K562 (cell line): Measurements from ENCODE around the gene ARL10. TPM values are rescaled to one million over a fixed set of nuclear protein-coding genes. Genes with fewer than 3 reads are reported as not detected.

Experiments
- ATAC-seq: fragments of 200-7000 bp; cut with Tn5 transposase; 3 replicates; pipeline ENCODE4 v1.9.1; 2020; ENCODE audit warnings: moderate library complexity
- BruUV-seq: library from RNA; stranded (reverse); fragments of 400-500 nt; replicated peaks from 2 replicates; lab custom pipeline; 2021; lab: Mats Ljungman, UMichigan
- CTCF ChIA-PET: fragments of 300-600 bp; formaldehyde crosslinking; extraction: SDS; loops from one replicate; lab custom pipeline; 2021; ENCODE audit warnings: low intra/inter-chr PET ratio; lab: Yijun Ruan, JAX
- POLR2A ChIA-PET: fragments of 300-600, 350-650 bp; sonication (Branson Sonifier 250); formaldehyde crosslinking; extraction: SDS; loops from one replicate; lab custom pipeline; 2021; ENCODE audit warnings: antibody characterized with exemption, inconsistent platforms; lab: Yijun Ruan, JAX
- DNase-seq, 4 experiments: peaks; one replicate each; pipeline versions ENCODE4 v3.0.0 to v3.0.0-alpha.2; 2011 to 2018; ENCODE audit warnings: low spot score in 3 of 4, mixed read lengths in 3 of 4; ENCODE audit errors: extremely low read depth in 1 of 4
- FAIRE-seq: peaks from 2 replicates; lab custom pipeline; 2011; peaks lifted over from hg19 to GRCh38; lab: Jason Lieb, UNC
- H2AFZ ChIP-seq: 2 replicates; pipeline ENCODE4 v1.6.0; 2011; ENCODE audit warnings: low read depth, low read length, control low read depth, inconsistent platforms
- H3K27ac ChIP-seq: fragments of 200-600 bp; 3 replicates; pipeline ENCODE4 v1.8.0; 2011; ENCODE audit warnings: low read depth, mild to moderate bottlenecking, control low read depth, inconsistent platforms, low read length, moderate library complexity, mixed read lengths; ENCODE audit errors: extremely low read depth
- H3K27me3 ChIP-seq, 2 experiments: fragments of 300-600 bp in 1 of 2; 2 replicates in 1 of 2; 3 replicates in 1 of 2; pipeline versions ENCODE4 v1.6.0 to v1.8.0; 2011; ENCODE audit warnings: inconsistent platforms in 2 of 2, low read length in 2 of 2, mild to moderate bottlenecking in 1 of 2, mixed read lengths in 1 of 2, moderate library complexity in 1 of 2; ENCODE audit not compliant: control insufficient read depth in 2 of 2, insufficient read depth in 2 of 2
- H3K36me3 ChIP-seq: fragments of 300-600 bp; 3 replicates; pipeline ENCODE4 v1.8.0; 2011; ENCODE audit warnings: mild to moderate bottlenecking, low read length, inconsistent platforms; ENCODE audit not compliant: control insufficient read depth, insufficient read depth
- H3K4me1 ChIP-seq, 2 experiments: fragments of 200-600 bp in 1 of 2; replicated peaks in 1 of 2; 2 replicates in 1 of 2; 3 replicates in 1 of 2; pipeline versions ENCODE4 v1.5.1 to v1.8.0; 2011; ENCODE audit warnings: inconsistent platforms in 2 of 2, low read length in 2 of 2, mild to moderate bottlenecking in 1 of 2, mixed read lengths in 1 of 2, moderate library complexity in 1 of 2; ENCODE audit not compliant: control insufficient read depth in 2 of 2, insufficient read depth in 2 of 2
- H3K4me2 ChIP-seq: 2 replicates; pipeline ENCODE4 v1.6.1; 2011; ENCODE audit warnings: low read length, control low read depth, inconsistent platforms, mixed read lengths; ENCODE audit not compliant: insufficient read depth
- H3K4me3 ChIP-seq: fragments of 200-600 bp; sonication (generic), shearing (Covaris generic); 2 replicates; pipeline ENCODE4 v1.5.1; 2016; ENCODE audit warnings: control low read depth, inconsistent platforms
- H3K79me2 ChIP-seq: fragments of 200-600 bp; 3 replicates; pipeline ENCODE4 v1.8.0; 2011; ENCODE audit warnings: low read length, inconsistent platforms; ENCODE audit not compliant: control insufficient read depth, insufficient read depth
- H3K9ac ChIP-seq, 2 experiments: 2 replicates each; pipeline versions ENCODE4 v1.6.0 to v1.6.1; 2011; ENCODE audit warnings: low read depth in 2 of 2, low read length in 2 of 2, control low read depth in 1 of 2, inconsistent platforms in 1 of 2, mild to moderate bottlenecking in 1 of 2, mixed read lengths in 1 of 2; ENCODE audit not compliant: insufficient read depth in 1 of 2
- H3K9me1 ChIP-seq: one replicate; pipeline ENCODE4 v1.6.0; 2011; ENCODE audit warnings: inconsistent platforms, mild to moderate bottlenecking, low read length, moderate library complexity; ENCODE audit not compliant: control insufficient read depth, insufficient read depth
- H3K9me3 ChIP-seq: replicated peaks from 2 replicates; pipeline ENCODE4 v1.5.1; 2011; ENCODE audit warnings: low read depth, low read length, inconsistent platforms; ENCODE audit not compliant: control insufficient read depth, insufficient read depth
- H4K20me1 ChIP-seq: replicated peaks from 2 replicates; pipeline ENCODE4 v1.6.1; 2011; ENCODE audit warnings: low read length, inconsistent platforms, mixed read lengths; ENCODE audit not compliant: control insufficient read depth, insufficient read depth
- KDM1A ChIP-seq, 2 experiments: fragments of 450-650 bp; IDR thresholded peaks; 2 replicates each; pipeline ENCODE4 v1.6.1; 2016; ENCODE audit warnings: mild to moderate bottlenecking in 2 of 2
- KDM4B ChIP-seq, 2 experiments: fragments of 450-650 bp in 1 of 2; sonication (generic) in 1 of 2; IDR thresholded peaks; 2 replicates each; pipeline ENCODE4 v1.6.1; 2016 to 2017; ENCODE audit warnings: borderline replicate concordance in 2 of 2, antibody characterized with exemption in 1 of 2, low read depth in 1 of 2, mild to moderate bottlenecking in 1 of 2
- REST ChIP-seq, 2 experiments: fragments of 450-650 bp; formaldehyde crosslinking in 1 of 2; IDR thresholded peaks; 2 replicates each; pipeline versions ENCODE4 v1.4.0 to v1.6.1; 2014 to 2020; ENCODE audit warnings: mild to moderate bottlenecking in 2 of 2, borderline replicate concordance in 1 of 2, low read depth in 1 of 2
- USF1 ChIP-seq: sonication (generic); formaldehyde crosslinking; IDR thresholded peaks from 2 replicates; pipeline ENCODE4 v1.9.0; 2022; ENCODE audit warnings: mild to moderate bottlenecking, missing genetic modification reagents
- WGBS: fragments of 100-300 bp; shearing (Covaris generic); methylation state at CpG from one replicate; pipeline ENCODE4 v1.1.6; 2016; ENCODE audit warnings: low coverage, mixed read lengths; ENCODE audit not compliant: insufficient coverage; ENCODE audit errors: missing lambda C conversion rate; 5-methylcytosine and 5-hydroxymethylcytosine counted together
- in situ Hi-C: fragments of 300-500 bp; cut with MboI; formaldehyde crosslinking; loops from 4 replicates; pipeline ENCODE4 v1.15.0; 2018; ENCODE audit warnings: inconsistent platforms, mixed read lengths
- intact Hi-C: fragments of 100-400 bp; cut with micrococcal nuclease; formaldehyde crosslinking; loops from 2 replicates; pipeline ENCODE4 v1.14.2; 2022
- polyA plus RNA-seq, 8 experiments: library from polyadenylated mRNA; depleted of rRNA in 4 of 8; stranded (reverse) in 5 of 8; unstranded in 3 of 8; fragments of >200 nt; fragmentation: Nextera tagmentation in 2 of 8; fragmentation: Illumina TruSeq in 1 of 8; extraction: Ambion mirVana in 2 of 8; extraction: Trizol in 1 of 8; gene quantifications; 2 replicates each; pipeline versions ENCODE4 v1.2.1 to v1.2.3, GENCODE V29; 2011 to 2014; ENCODE audit warnings: inconsistent platforms in 1 of 8, missing spikeins in 1 of 8
- total RNA-seq, 7 experiments: library from RNA; depleted of rRNA in 6 of 7; stranded (reverse); fragments of >200 nt in 6 of 7; fragmentation: Illumina TruSeq in 2 of 7; extraction: Trizol in 2 of 7; gene quantifications; 2 replicates each; pipeline versions ENCODE4 v1.2.1 to v1.2.3, GENCODE V29; 2011 to 2021; ENCODE audit warnings: low replicate concordance in 1 of 7

The ARL10 gene
- total and polyA plus RNA-seq, 9 of the 15 experiments (the other 6 are each of a cell fraction or from before 2014, with no cell fraction given): under 0.01 to 0.40 (median 0.34) TPM; not detected in 3

- peak overlapping the region; percentile 66 for H3K4me2 ChIP-seq
- 46% methylated on average over 10 of the region's 11 CpGs for WGBS
- BruUV-seq: no TSS peak
- 0 out of 3 replicates have a peak, but pooled peaks cover 4% of the 10 kb centered on the region for H3K36me3 ChIP-seq
- H3K9ac ChIP-seq: peak overlapping the region; percentile 15 to 49; a peak in 2 of 4 replicates
- H3K9me1 ChIP-seq: peaks cover 4% of the 10 kb centered on the region
- TF ChIP-seq KDM4B (IDR thresholded peaks at IDR 0.05; ENCODE audit: borderline replicate concordance in 2 of 2, low read depth in 1 of 2) (no peak), USF1 (CRISPR knock-in tag) (peak; percentile 41; the same call in 1 of the 2 replicates)
- DNase-seq: no peak
- ChIA-PET CTCF (interaction anchor here (0.6 to 1.7 kb wide), 7 partner anchors 126 to 194 kb away, joined by 3 to 11 read pairs (median 4); partner anchors contain the start of gene GPRIN1), POLR2A (interaction anchor here (0.6 to 1.7 kb wide), 3 partner anchors 10 to 364 kb away, joined by 3 to 6 read pairs (median 3); no protein-coding TSS in a partner anchor)
- H3K79me2 ChIP-seq: peaks cover 21% of the 10 kb centered on the region
- H3K9me3 ChIP-seq: peaks cover 4% of the 10 kb centered on the region
- peaks cover 3% of the 10 kb centered on the region; the same call in 1 of the 2 replicates for H4K20me1 ChIP-seq
- no peak overlapping the region for H3K4me3 ChIP-seq
- in situ Hi-C loops: no loop called here
- H3K27me3 ChIP-seq: no peaks in the 10 kb centered on the region
- peaks cover 12 to 17% of the 10 kb centered on the region in 2 experiments; a peak in 4 of 5 replicates for H3K4me1 ChIP-seq
- peak overlapping the region; percentile 93 for H2AFZ ChIP-seq
- ATAC-seq: no peak
- no peak for FAIRE-seq
- H3K27ac ChIP-seq: no peak overlapping the region
- intact Hi-C loops: loop anchor here (1.0 to 10.0 kb wide), 5 partner anchors 31 to 200 kb away; partner anchors contain the start of gene FAF2
Measured at GRCh38 chr5:176416965-176417364, 51.7 kb downstream of the ARL10 start.

- H3K79me2 ChIP-seq: peaks cover 21% of the 10 kb centered on the region
- peaks cover 4% of the 10 kb centered on the region for H3K9me1 ChIP-seq
- no peak for FAIRE-seq
- TF ChIP-seq KDM1A (IDR thresholded peaks at IDR 0.05) (peak; percentile 25 to 44; a peak in 2 of 4 replicates), REST (IDR thresholded peaks at IDR 0.05; ENCODE audit: borderline replicate concordance) (no peak), REST (CRISPR knock-in tag; IDR thresholded peaks at IDR 0.05; ENCODE audit: low read depth) (no peak)
Measured at GRCh38 chr5:176418251-176418650, 53.0 kb downstream of the ARL10 start.

More at GRCh38 chr5:176418251-176418650, 53.0 kb downstream of the ARL10 start:
- intact Hi-C loops: loop anchor here (5.0 to 10.0 kb wide), 2 partner anchors 67 to 199 kb away; no protein-coding TSS in a partner anchor
- no peaks in the 10 kb centered on the region for H3K27me3 ChIP-seq
- in situ Hi-C loops: no loop called here
- no peaks in the 10 kb centered on the region for H3K36me3 ChIP-seq
- ChIA-PET POLR2A (no interaction called here), CTCF (interaction anchor here (1.7 kb wide), 1 partner anchor 160 kb away, joined by 5 read pairs; no protein-coding TSS in a partner anchor)
- no peak overlapping the region for H3K4me3 ChIP-seq
- peaks cover 12 to 17% of the 10 kb centered on the region in 2 experiments; a peak in 4 of 5 replicates for H3K4me1 ChIP-seq
- H3K4me2 ChIP-seq: no peak overlapping the region
- ATAC-seq (no peak), DNase-seq (no peak)
- H2AFZ ChIP-seq: no peak overlapping the region
- peaks cover 6% of the 10 kb centered on the region for H3K9me3 ChIP-seq
- WGBS: 27% methylated on average over 9 of the region's 9 CpGs
- no peak overlapping the region for H3K9ac ChIP-seq
- 0 out of 2 replicates have a peak, but pooled peaks cover 3% of the 10 kb centered on the region for H4K20me1 ChIP-seq
- no peak overlapping the region for H3K27ac ChIP-seq
- no TSS peak for BruUV-seq
